Measurements from ENCODE around the gene DAG1.
A peak's percentile ranks its signal among the peaks of the same experiment; 100 is the strongest.
"Not testable (repeated sequence)": the region's sequence is repeated elsewhere in the genome, so short reads cannot be mapped to it uniquely, and the experiment has no call there.

The DAG1 gene

GRCh38 chr3:49470714-49471420, 800 bp downstream of the DAG1 start:
- DNase-seq: no peak

- DNase-seq: no peak
Observed at GRCh38 chr3:49471856-49472495, 1.9 kb downstream of the DAG1 start.

DNA sequence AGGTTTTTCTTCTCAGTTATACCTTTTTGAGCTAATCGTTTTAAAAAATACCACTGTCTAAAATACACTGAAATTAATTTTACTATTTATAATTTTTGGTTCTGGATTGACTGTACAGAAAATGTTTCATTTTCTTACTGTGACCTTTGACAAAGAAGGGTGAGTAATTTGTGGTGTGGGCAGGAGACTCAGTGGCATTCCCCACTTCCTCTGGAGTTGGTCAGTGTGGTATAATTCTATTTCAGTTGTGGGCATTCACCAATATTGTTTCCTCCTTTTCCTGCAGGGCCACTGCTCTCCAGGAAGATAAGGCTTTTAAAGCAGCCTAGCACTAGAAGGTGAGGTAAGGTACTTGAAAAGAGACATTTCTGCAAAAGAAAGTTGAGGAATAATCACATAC, 6.5 kb downstream of the DAG1 start:
- DNase-seq: peak; percentile 9

GRCh38 chr3:49482766-49483165, 12.7 kb downstream of the DAG1 start:
- DNase-seq: no peak

GRCh38 chr3:49484471-49484870, 14.4 kb downstream of the DAG1 start:
- no peak for DNase-seq

GRCh38 chr3:49489247-49489646, 19.2 kb downstream of the DAG1 start:
- no peak for DNase-seq

GRCh38 chr3:49492969-49493368, 22.9 kb downstream of the DAG1 start:
- no peak for DNase-seq

- DNase-seq: no peak
Observed at GRCh38 chr3:49493901-49494300, 23.8 kb downstream of the DAG1 start.

- no peak for DNase-seq
Observed at GRCh38 chr3:49495023-49495422, 25.0 kb downstream of the DAG1 start.

DNA sequence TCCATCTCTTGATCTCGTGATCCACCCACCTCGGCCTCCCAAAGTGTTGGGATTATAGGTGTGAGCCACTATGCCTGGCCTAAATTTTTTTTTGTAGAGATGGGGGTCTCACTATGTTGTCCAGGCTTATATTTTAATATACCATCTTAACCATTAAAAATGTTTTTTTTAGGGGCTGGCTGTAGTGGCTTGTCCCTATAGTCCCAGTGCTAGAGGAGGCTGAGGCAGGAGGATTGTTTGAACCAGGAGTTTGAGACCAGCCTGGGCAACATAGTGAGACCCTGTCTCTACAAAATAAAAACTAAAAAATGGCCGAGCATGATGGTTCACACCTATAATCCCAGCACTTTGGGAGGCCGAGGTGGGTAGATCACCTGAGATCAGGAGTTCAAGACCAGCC, 26.8 kb downstream of the DAG1 start:
- DNase-seq: not testable (repeated sequence)

DNA sequence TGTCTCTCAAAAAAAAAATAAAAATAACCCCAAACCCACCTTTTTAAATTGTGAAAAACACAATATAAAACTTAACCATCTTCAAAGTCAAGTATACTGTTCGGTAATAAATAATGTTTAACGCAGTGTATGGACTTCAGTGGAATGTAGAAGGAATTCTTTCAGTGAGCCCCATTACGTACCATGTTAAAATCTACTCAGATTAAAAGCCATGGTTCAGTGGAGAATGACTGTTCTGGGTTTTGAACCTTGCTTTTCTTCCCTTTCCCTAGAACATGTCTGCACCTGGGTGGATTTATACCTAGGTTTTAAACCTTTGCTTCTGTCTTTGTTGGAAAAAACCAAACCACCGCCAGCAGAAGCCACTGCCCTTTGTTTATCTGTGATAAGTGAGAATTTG, 27.5 kb downstream of the DAG1 start:
- no peak for DNase-seq

DNA sequence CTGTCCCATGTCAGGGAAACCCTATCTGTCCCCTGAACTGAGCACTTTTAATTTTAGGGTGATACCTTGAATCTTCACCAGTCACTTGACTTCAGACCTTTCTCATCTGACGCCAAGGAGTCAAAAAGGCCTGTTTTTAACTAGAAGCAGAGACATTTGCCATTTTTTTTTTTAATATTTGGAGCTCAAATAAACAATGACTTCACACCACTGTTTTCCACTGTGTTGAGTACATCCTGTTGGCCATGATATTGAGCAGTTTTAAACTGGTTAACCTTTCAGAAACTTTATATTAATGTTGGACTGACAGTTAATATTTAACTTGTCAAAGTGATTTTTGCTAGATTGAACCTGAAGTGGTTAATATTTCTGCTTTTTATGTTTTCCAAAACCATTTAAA, 28.2 kb downstream of the DAG1 start:
- DNase-seq: no peak

DNA sequence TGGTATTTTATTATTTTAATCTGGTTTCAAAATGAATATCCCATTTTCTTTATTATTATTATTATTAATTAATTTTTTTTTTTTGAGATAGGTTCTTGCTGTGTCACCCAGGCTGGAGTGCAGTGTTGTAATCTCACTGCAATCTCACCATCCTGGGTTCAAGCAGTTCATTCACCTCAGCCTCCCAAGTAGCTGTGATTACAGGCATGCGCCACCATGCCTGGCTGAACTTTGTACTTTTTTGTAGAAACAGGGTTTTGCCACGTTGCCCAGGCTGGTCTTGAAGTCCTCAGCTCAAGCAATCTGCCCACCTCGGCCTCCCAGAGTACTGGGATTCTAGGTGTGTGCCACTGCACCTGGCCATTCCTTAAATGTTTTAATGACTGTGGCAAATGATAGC, 28.6 kb downstream of the DAG1 start:
- DNase-seq: no peak

GRCh38 chr3:49500205-49500731, 30.2 kb downstream of the DAG1 start:
- no peak for DNase-seq

DNA sequence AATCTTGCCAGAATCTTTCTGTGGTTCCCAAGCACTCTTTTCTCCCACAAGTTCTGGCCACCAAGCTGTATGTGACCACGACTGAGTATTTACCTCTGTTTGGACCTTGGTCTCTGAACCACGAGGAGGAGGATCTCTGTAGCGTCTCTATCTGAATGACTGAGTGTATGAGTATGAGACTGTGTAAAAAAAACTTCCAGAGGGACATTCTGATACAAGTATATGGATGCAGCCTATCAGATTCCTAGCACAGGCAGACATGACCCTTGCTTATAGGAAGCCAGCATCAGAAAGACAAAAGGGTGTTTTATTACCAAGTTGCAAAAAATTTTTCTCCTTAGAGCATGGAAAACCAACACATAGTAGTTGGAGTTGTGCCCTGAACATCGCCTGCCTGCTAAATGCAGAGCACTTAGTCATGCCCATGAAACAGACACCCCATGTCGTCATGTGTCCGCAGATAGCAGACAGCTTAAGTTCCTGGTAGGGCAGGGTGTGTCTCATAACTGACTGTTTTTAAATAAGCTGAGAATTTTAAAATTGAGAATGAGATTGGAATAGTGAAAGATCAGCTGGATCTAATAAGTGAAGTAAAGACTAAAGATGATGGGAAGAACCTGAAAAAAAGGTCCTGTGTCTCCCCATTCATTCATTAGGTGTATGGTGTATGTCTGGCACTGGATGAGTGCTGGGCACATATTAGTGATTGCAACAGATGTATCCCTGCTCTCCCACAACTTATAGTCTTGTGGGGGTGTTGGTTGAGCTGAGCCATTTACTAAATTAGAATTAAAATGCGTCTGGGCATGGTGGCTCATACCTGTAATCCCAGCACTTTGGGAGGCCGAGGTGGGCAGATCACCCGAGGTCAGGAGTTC, 30.9 kb downstream of the DAG1 start:
- peak; percentile 74 for DNase-seq

DNA sequence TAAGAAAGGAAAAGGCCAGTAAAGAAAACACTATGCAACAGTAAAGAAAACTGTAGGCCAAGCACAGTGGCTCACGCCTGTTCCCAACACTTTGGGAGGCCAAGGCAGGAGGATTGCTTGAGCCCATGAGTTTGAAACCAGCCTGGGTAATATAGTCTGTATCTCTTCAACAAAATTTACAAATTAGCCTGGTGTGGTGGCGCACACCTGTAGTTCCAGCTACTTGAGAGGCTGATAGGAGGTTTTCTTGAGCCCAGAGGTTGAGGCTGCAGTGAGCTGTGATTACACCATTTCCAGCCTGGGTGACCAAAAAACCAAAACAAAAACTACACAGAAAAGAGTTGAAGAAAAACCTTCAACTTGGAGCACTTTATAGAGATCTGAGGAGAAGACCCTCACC, 31.8 kb downstream of the DAG1 start:
- no peak for DNase-seq

DNA sequence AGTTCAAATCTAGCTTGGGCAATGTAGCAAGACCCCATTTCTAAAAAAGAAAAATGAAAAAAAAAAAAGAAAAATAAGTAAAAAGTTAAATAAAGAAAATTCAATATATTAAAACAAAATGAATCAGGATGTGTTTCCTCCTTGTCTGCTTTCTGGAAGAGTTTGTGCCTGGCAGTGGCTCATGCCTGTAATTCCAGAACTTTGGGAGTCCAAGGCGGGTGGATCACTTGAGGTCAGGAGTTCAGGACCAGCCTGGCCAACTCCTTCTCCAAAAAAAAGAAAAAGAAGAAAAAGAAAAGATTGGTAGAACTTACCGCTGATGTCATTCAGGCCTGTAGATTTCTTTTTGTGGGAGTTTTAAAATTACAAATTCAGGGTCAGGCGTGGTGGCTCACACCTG, 36.8 kb downstream of the DAG1 start:
- no peak for DNase-seq

DNA sequence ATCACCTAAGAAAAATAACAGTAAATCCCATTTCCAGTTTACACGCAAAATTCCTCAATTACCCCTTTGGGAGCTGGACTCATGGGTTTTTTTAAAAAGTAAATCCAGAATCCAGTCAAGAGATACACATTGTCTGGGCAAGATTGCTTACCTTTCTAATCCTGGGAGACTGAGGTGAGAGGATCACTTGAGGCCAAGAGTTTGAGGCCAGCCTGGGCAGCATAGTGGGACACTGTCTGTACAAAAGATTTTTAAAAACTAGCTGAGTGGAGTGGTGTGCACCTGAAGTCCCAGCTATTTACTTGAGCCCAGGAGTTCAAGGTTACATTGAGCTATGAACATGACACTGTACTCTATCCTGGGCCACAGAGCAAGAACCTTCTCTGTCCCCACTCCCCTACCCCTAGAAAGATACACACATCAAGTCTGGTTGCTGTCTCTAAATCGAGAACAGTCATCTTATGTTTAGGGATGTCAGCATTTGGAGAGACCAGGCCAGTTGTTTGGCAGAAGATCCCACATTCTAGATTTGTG, 39.0 kb downstream of the DAG1 start:
- no peak for DNase-seq

DNA sequence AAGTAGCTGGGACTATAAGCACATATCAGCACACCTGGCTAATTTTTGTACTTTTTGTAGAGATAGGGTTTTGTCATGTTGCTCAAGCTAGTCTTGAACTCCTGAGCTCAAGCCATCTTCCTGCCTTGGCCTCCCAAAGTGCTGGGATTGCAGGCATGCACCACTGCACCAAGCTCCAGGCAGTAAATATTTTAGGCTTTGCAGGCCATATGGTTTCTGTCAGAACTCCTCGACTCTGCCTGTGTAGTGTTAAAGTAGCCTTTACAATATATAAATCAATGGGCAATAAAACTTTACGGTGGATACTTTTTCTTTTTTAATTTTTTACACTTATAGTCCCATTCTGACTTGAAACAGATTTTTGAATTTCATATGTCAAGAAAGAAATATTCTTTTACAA, 41.6 kb downstream of the DAG1 start:
- no peak for DNase-seq

GRCh38 chr3:49512781-49513355, 42.8 kb downstream of the DAG1 start:
- DNase-seq: no peak

DNA sequence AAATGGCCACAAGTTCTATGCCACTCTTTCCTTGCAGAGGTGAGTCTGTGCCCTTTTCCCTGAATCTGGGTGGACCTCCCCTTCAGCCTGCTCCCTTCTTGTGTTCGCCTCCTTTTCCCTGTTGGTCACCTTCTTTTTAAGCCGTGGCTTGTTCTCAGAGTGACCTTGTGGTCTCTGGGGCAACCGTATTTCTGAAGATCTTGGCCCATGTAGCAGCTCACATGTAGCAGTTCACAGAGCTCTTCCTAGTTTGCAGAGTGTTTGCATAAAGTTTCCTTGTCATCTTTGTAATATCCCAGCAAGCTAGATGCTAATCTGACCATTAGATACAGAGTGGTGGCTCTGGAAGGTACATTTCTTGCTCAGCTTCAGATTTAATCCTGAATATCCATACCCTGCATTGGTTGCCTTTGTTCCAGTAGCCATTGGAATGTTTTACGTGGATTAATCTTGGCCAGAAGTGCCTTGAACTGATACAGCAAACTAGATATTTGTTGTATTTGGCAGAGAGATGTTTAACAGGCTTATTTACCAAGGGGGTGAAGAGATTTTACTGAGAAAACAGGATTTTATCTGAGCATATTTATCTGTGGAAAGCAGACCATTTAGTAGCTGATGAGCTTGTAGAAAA, 43.5 kb downstream of the DAG1 start:
- DNase-seq: no peak

GRCh38 chr3:49518016-49518415, 47.9 kb downstream of the DAG1 start:
- no peak for DNase-seq

DNA sequence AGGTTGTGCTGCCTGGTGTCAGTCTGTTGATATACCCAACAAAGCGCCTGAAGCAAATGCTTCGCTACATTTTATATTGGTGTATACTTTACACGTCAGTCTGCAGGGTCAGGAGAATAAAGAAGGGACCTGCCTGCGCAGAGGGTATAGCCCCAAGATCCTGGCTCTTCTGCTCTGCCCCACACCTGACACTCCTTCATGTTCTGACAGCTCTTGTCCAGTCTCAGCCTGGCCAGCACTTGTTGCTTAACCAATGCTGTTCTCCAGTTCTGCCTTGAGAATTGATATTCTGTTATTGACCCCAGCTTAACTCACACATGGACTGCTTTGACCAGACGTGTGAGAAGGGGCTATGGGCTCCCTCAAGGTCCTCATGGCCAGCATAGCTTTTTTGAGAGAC, 48.4 kb downstream of the DAG1 start:
- DNase-seq: no peak

Data from OCI-M1 (cell line).